GM18526 (cell line): Measurements from ENCODE around the gene HIPK1.

Experiments used
- POLR2A ChIP-seq: IDR thresholded peaks from 3 replicates; pipeline ENCODE4 v1.6.1; 2011; ENCODE audit not compliant: insufficient read length; ENCODE audit errors: extremely low read depth

Gene HIPK1

GRCh38 chr1:113982949-113983348, 53.8 kb downstream of the HIPK1 start:
- TF ChIP-seq POLR2A: no peak

GRCh38 chr1:113983391-113983790, 54.3 kb downstream of the HIPK1 start:
- TF ChIP-seq POLR2A: no peak

- TF ChIP-seq POLR2A: no peak
Measured at GRCh38 chr1:113983826-113984225, 54.7 kb downstream of the HIPK1 start.

GRCh38 chr1:113984710-113985109, 55.6 kb downstream of the HIPK1 start:
- no peak for TF ChIP-seq POLR2A

- TF ChIP-seq POLR2A: no peak
Measured at GRCh38 chr1:113986802-113987201, 57.7 kb downstream of the HIPK1 start.

GRCh38 chr1:113987259-113987658, 58.1 kb downstream of the HIPK1 start:
- TF ChIP-seq POLR2A: no peak

- no peak for TF ChIP-seq POLR2A
Measured at GRCh38 chr1:113990530-113990929, 61.4 kb downstream of the HIPK1 start.

GRCh38 chr1:113990961-113991360, 61.8 kb downstream of the HIPK1 start:
- no peak for TF ChIP-seq POLR2A

GRCh38 chr1:113991467-113991997, 62.4 kb downstream of the HIPK1 start:
- no peak for TF ChIP-seq POLR2A

- TF ChIP-seq POLR2A: no peak
Measured at GRCh38 chr1:113993072-113993471, 63.9 kb downstream of the HIPK1 start.

GRCh38 chr1:113993766-113994165, 64.6 kb downstream of the HIPK1 start:
- TF ChIP-seq POLR2A: no peak

GRCh38 chr1:113995382-113995781, 66.3 kb downstream of the HIPK1 start:
- no peak for TF ChIP-seq POLR2A

- TF ChIP-seq POLR2A: no peak
Measured at GRCh38 chr1:113998361-113998760, 69.2 kb downstream of the HIPK1 start.

GRCh38 chr1:113999233-113999632, 70.1 kb downstream of the HIPK1 start:
- no peak for TF ChIP-seq POLR2A

GRCh38 chr1:113999799-114000198, 70.7 kb downstream of the HIPK1 start:
- TF ChIP-seq POLR2A: no peak

- TF ChIP-seq POLR2A: no peak
Measured at GRCh38 chr1:114000406-114000805, 71.3 kb downstream of the HIPK1 start.

- no peak for TF ChIP-seq POLR2A
Measured at GRCh38 chr1:114002492-114003239, 73.5 kb downstream of the HIPK1 start.
